Smooth muscle cell (in vitro differentiated cells): ENCODE results near the gene ZNF689. TPM values are rescaled to one million over a fixed set of nuclear protein-coding genes. Genes with fewer than 3 reads are reported as not detected.

Experiments used
- DNase-seq: peaks from one replicate; lab custom pipeline; 2025; ENCODE audit not compliant: unreplicated experiment; lab: John Stamatoyannopoulos, UW
- H2AFZ ChIP-seq: fragments of 200-600 bp; sonication (generic); 2 replicates; pipeline ENCODE4 v1.6.0; 2016; ENCODE audit warnings: antibody characterized with exemption, low read depth, mild to moderate bottlenecking
- H3F3A ChIP-seq: fragments of 200-600 bp; sonication (generic); 2 replicates; pipeline ENCODE4 v1.6.0; 2017; ENCODE audit warnings: antibody characterized with exemption, low read depth
- H3K27ac ChIP-seq: fragments of 200-600 bp; sonication (generic); 2 replicates; pipeline ENCODE4 v1.5.1; 2016; ENCODE audit warnings: low read depth, mild to moderate bottlenecking
- H3K27me3 ChIP-seq: fragments of 200-600 bp; sonication (generic); 2 replicates; pipeline ENCODE4 v1.6.1; 2016; ENCODE audit warnings: low read depth, mild to moderate bottlenecking
- H3K36me3 ChIP-seq: fragments of 200-600 bp; sonication (generic); 2 replicates; pipeline ENCODE4 v1.5.1; 2016; ENCODE audit warnings: low read depth
- H3K4me1 ChIP-seq: fragments of 200-600 bp; sonication (generic); 2 replicates; pipeline ENCODE4 v1.5.1; 2016; ENCODE audit warnings: low read depth
- H3K4me2 ChIP-seq: fragments of 200-600 bp; sonication (generic); 2 replicates; pipeline ENCODE4 v1.6.0; 2016; ENCODE audit warnings: mild to moderate bottlenecking
- H3K4me3 ChIP-seq: fragments of 200-600 bp; sonication (generic); 2 replicates; pipeline ENCODE4 v1.5.1; 2016; ENCODE audit warnings: mild to moderate bottlenecking
- H3K79me2 ChIP-seq: fragments of 200-600 bp; sonication (generic); 2 replicates; pipeline ENCODE4 v1.6.0; 2016; ENCODE audit warnings: low read depth, mild to moderate bottlenecking
- H3K9ac ChIP-seq: fragments of 200-600 bp; sonication (generic); 2 replicates; pipeline ENCODE4 v1.6.0; 2016; ENCODE audit warnings: low read depth
- H3K9me3 ChIP-seq: fragments of 200-600 bp; sonication (generic); replicated peaks from 2 replicates; pipeline ENCODE4 v1.5.1; 2016; ENCODE audit warnings: low read depth
- H4K20me1 ChIP-seq: fragments of 200-600 bp; sonication (generic); 2 replicates; pipeline ENCODE4 v1.6.0; 2016; ENCODE audit warnings: low read depth
- CTCF ChIP-seq: fragments of 200-600 bp; sonication (generic); IDR thresholded peaks from 2 replicates; pipeline ENCODE4 v1.5.1; 2017; ENCODE audit warnings: borderline replicate concordance, mild to moderate bottlenecking, antibody characterized with exemption; ENCODE audit not compliant: insufficient read depth, poor library complexity, severe bottlenecking
- WGBS: methylation state at CpG from one replicate; pipeline ENCODE4 v1.1.7; 2016; ENCODE audit warnings: low lambda C conversion rate; 5-methylcytosine and 5-hydroxymethylcytosine counted together
- polyA plus RNA-seq: library from polyadenylated mRNA; unstranded; fragments of >200 nt; fragmentation: Nextera tagmentation; extraction: Ambion mirVana; gene quantifications from 2 replicates; pipeline ENCODE4 v1.2.1, GENCODE V29; 2016
- small RNA-seq: library from RNA; depleted of rRNA; stranded (forward); fragments of <200 nt; gene quantifications from one replicate; pipeline ENCODE3, GENCODE V24; 2014
- total RNA-seq: library from RNA; depleted of rRNA; stranded (reverse); fragments of >200 nt; gene quantifications from 2 replicates; pipeline ENCODE4 v1.2.3, GENCODE V29; 2014

The ZNF689 gene
- total and polyA plus RNA-seq, 2 experiments from 2014 or later, result 8.2 to 10.0 TPM

GRCh38 chr16:30553393-30553899 lies 56.7 kb downstream of the ZNF689 start:
- TF ChIP-seq CTCF, result no peak
- no peak overlapping the region for H3K4me2 ChIP-seq
- no peak overlapping the region for H3K4me3 ChIP-seq
- H4K20me1 ChIP-seq, result no peaks in the 10 kb centered on the region
- H2AFZ ChIP-seq, result no peak overlapping the region
- H3K9ac ChIP-seq, result no peak overlapping the region
- H3K4me1 ChIP-seq, result peaks cover 5% of the 10 kb centered on the region
- DNase-seq, result no peak
- no peak overlapping the region for H3K27ac ChIP-seq
- peaks cover 7% of the 10 kb centered on the region for H3F3A ChIP-seq
- H3K36me3 ChIP-seq, result no peaks in the 10 kb centered on the region
- WGBS, result 92% methylated on average over 2 of the region's 2 CpGs
- H3K79me2 ChIP-seq, result peaks cover 15% of the 10 kb centered on the region
- H3K27me3 ChIP-seq, result no peaks in the 10 kb centered on the region
- H3K9me3 ChIP-seq, result no peaks in the 10 kb centered on the region

- no peak overlapping the region for H3K9ac ChIP-seq
- no peak for TF ChIP-seq CTCF
- H3K4me3 ChIP-seq, result no peak overlapping the region
- H3K9me3 ChIP-seq, result no peaks in the 10 kb centered on the region
- peaks cover 5% of the 10 kb centered on the region for H3K4me1 ChIP-seq
- no peaks in the 10 kb centered on the region for H4K20me1 ChIP-seq
- no peak overlapping the region for H3K4me2 ChIP-seq
- peaks cover 7% of the 10 kb centered on the region for H3F3A ChIP-seq
- H3K36me3 ChIP-seq, result no peaks in the 10 kb centered on the region
- no peak for DNase-seq
- no peak overlapping the region for H2AFZ ChIP-seq
- H3K27ac ChIP-seq, result no peak overlapping the region
- 96% methylated on average over 4 of the region's 4 CpGs for WGBS
- no peaks in the 10 kb centered on the region for H3K27me3 ChIP-seq
- H3K79me2 ChIP-seq, result peaks cover 15% of the 10 kb centered on the region
These were observed 57.2 kb downstream of the ZNF689 start for GRCh38 chr16:30552956-30553355.

Small RNA genes lying within 50 kb of the gene (small RNA-seq; reads per million reads assigned to genes)
- not detected for gene AC093249.1
- not detected for gene AC093249.4

Other genes starting within 250 kb of the ZNF689 start
- gene TBC1D10B, start 239.9 kb downstream of the ZNF689 start, total RNA-seq, result 12.7 and 17.7 TPM in 2 replicates
- 37.1 and 37.4 TPM in 2 replicates for gene TBC1D10B, start 239.9 kb downstream of the ZNF689 start, polyA plus RNA-seq
- not detected in 2 replicates for gene MYL11, start 235.6 kb downstream of the ZNF689 start, total RNA-seq
- 3.6 and 8.2 TPM in 2 replicates for gene MYL11, start 235.6 kb downstream of the ZNF689 start, polyA plus RNA-seq
- gene SEPTIN1, start 227.8 kb downstream of the ZNF689 start, total RNA-seq, result 0.27 TPM in 1 of 2 replicates, not detected in the other
- 2.8 and 3.7 TPM in 2 replicates for gene SEPTIN1, start 227.8 kb downstream of the ZNF689 start, polyA plus RNA-seq
- 7.7 and 9.3 TPM in 2 replicates for gene ZNF48, start 215.0 kb downstream of the ZNF689 start, total RNA-seq
- 8.0 and 10.3 TPM in 2 replicates for gene ZNF48, start 215.0 kb downstream of the ZNF689 start, polyA plus RNA-seq
- gene ZNF771, start 202.8 kb downstream of the ZNF689 start, total RNA-seq, result 6.6 and 7.2 TPM in 2 replicates
- gene ZNF771, start 202.8 kb downstream of the ZNF689 start, polyA plus RNA-seq, result 14.5 and 20.9 TPM in 2 replicates
- 18.4 and 18.6 TPM in 2 replicates for gene DCTPP1, start 180.4 kb downstream of the ZNF689 start, total RNA-seq
- gene DCTPP1, start 180.4 kb downstream of the ZNF689 start, polyA plus RNA-seq, result 34.8 and 37.8 TPM in 2 replicates
- gene SEPHS2, start 164.5 kb downstream of the ZNF689 start, total RNA-seq, result 9.2 and 12.1 TPM in 2 replicates
- 26.4 and 30.5 TPM in 2 replicates for gene SEPHS2, start 164.5 kb downstream of the ZNF689 start, polyA plus RNA-seq
- gene ITGAL, start 137.6 kb downstream of the ZNF689 start, total RNA-seq, result not detected in 2 replicates
- gene ITGAL, start 137.6 kb downstream of the ZNF689 start, polyA plus RNA-seq, result not detected in 2 replicates
- gene ZNF768, start 83.8 kb downstream of the ZNF689 start, total RNA-seq, result 17.8 and 18.6 TPM in 2 replicates
- 15.4 and 17.5 TPM in 2 replicates for gene ZNF768, start 83.8 kb downstream of the ZNF689 start, polyA plus RNA-seq
- gene ZNF747, start 75.5 kb downstream of the ZNF689 start, total RNA-seq, result 5.6 and 6.3 TPM in 2 replicates
- gene ZNF747, start 75.5 kb downstream of the ZNF689 start, polyA plus RNA-seq, result 5.7 and 6.9 TPM in 2 replicates
- gene ZNF764, start 52.0 kb downstream of the ZNF689 start, total RNA-seq, result 1.6 and 5.0 TPM in 2 replicates
- gene ZNF764, start 52.0 kb downstream of the ZNF689 start, polyA plus RNA-seq, result 4.0 and 6.5 TPM in 2 replicates
- gene ZNF688, start 38.7 kb downstream of the ZNF689 start, total RNA-seq, result 6.2 and 6.9 TPM in 2 replicates
- 16.4 and 16.8 TPM in 2 replicates for gene ZNF688, start 38.7 kb downstream of the ZNF689 start, polyA plus RNA-seq
- 8.1 and 12.9 TPM in 2 replicates for gene ZNF785, start 24.7 kb downstream of the ZNF689 start, total RNA-seq
- 3.8 and 6.8 TPM in 2 replicates for gene ZNF785, start 24.7 kb downstream of the ZNF689 start, polyA plus RNA-seq
- gene PRR14, start 40.6 kb upstream of the ZNF689 start, total RNA-seq, result 7.4 and 22.0 TPM in 2 replicates
- 16.7 and 26.1 TPM in 2 replicates for gene PRR14, start 40.6 kb upstream of the ZNF689 start, polyA plus RNA-seq
- gene FBRS, start 48.0 kb upstream of the ZNF689 start, total RNA-seq, result 18.3 and 22.3 TPM in 2 replicates
- gene FBRS, start 48.0 kb upstream of the ZNF689 start, polyA plus RNA-seq, result 21.9 and 25.0 TPM in 2 replicates
- gene SRCAP, start 88.8 kb upstream of the ZNF689 start, total RNA-seq, result 9.0 and 16.2 TPM in 2 replicates
- 14.5 and 24.9 TPM in 2 replicates for gene SRCAP, start 88.8 kb upstream of the ZNF689 start, polyA plus RNA-seq
- 24.9 and 35.9 TPM in 2 replicates for gene PHKG2, start 138.0 kb upstream of the ZNF689 start, total RNA-seq
- gene PHKG2, start 138.0 kb upstream of the ZNF689 start, polyA plus RNA-seq, result 39.1 and 40.1 TPM in 2 replicates
- gene CFAP119, start 151.7 kb upstream of the ZNF689 start, total RNA-seq, result 2.2 and 5.2 TPM in 2 replicates
- 3.0 and 3.5 TPM in 2 replicates for gene CFAP119, start 151.7 kb upstream of the ZNF689 start, polyA plus RNA-seq
- 66.1 and 73.0 TPM in 2 replicates for gene RNF40, start 151.9 kb upstream of the ZNF689 start, total RNA-seq
- 92.5 and 107 TPM in 2 replicates for gene RNF40, start 151.9 kb upstream of the ZNF689 start, polyA plus RNA-seq
- 11.2 and 11.6 TPM in 2 replicates for gene ZNF629, start 176.8 kb upstream of the ZNF689 start, total RNA-seq
- 13.0 and 13.4 TPM in 2 replicates for gene ZNF629, start 176.8 kb upstream of the ZNF689 start, polyA plus RNA-seq